Measurements from ENCODE around the gene NFATC2. TPM values are rescaled to one million over a fixed set of nuclear protein-coding genes. Genes with fewer than 3 reads are reported as not detected.
"Not testable (repeated sequence)": the region's sequence is repeated elsewhere in the genome, so short reads cannot be mapped to it uniquely, and the experiment has no call there.

Gene NFATC2
- total RNA-seq, 1 donor: 0.36 TPM

DNA sequence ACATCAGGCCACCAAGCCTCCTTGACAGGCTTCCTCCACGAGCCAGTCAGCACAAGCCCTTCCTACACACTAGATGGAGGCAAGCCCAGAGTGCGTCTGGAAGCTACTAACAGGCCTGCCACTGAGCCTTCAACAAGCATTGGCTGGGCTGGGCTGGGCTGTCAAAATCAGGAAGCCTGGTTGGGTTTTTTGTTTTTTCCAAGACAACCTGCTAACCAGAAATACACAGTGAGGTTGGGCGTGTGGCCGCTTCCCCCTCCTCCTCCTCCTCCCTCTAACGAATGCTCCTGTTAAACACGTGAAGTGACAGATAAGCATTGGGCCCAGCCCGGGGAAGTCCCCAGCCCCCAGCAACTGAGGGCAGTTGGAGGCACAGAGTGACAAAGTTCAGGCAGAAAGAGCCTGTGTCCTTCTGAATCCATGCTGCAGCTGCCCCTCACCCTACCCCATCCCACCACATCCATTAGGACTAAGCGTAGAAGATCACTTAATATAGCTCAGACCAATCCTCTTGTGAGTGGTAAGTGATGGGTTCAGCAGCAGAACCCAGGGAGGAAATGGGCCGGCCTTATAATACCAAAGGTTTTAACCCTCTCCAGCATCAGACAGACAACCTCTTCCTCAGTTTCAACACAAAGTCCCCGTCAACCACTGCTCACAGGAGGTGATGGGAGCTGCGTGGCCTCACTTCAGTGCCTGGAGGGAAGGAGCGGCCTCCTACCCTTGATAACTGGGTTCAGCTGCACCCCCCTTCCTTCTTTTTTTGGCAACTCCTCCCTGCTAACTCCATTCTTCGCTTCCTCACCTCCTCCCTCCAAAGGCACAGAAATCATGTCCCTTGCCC, 1.1 kb downstream of the NFATC2 start:
- H3K4me3 ChIP-seq (ENCODE audit: low read depth, low read length): no peak overlapping the region
- peak; percentile 64 for DNase-seq (ENCODE audit: low read depth)
- TF ChIP-seq CTCF (IDR thresholded peaks at IDR 0.05; ENCODE audit: insufficient read depth, low read length): no peak

DNA sequence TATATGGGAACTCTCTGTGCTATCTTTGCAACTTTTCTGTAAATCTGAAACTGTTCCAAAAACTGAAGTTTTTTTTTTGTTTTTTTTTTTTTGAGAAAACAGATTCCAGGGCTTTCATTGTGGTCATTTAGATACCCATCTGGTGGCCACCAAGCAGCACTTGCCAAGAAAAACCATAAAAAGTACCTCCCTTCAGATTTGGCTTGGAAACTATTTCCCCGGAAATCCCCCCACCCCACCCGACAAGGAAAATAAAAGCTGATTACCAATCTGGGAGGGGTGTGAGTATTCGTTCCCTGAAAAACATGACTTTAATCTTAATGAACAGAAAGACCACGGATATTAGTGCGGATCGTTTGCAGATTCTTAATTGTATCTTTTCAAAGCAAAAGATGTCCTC, 1.9 kb downstream of the NFATC2 start:
- TF ChIP-seq CTCF (IDR thresholded peaks at IDR 0.05; ENCODE audit: insufficient read depth, low read length): no peak
- DNase-seq (ENCODE audit: low read depth): no peak
- H3K4me3 ChIP-seq (ENCODE audit: low read depth, low read length): no peak overlapping the region

GRCh38 chr20:51540074-51540473, 2.4 kb downstream of the NFATC2 start:
- DNase-seq (ENCODE audit: low read depth); H3K4me3 ChIP-seq (ENCODE audit: low read depth, low read length): not testable (repeated sequence)

- DNase-seq (ENCODE audit: low read depth): no peak
- no peak overlapping the region for H3K4me3 ChIP-seq (ENCODE audit: low read depth, low read length)
- TF ChIP-seq CTCF (IDR thresholded peaks at IDR 0.05; ENCODE audit: insufficient read depth, low read length): no peak
Measured at GRCh38 chr20:51536116-51537069, 6.1 kb downstream of the NFATC2 start.

GRCh38 chr20:51535674-51536073, 6.8 kb downstream of the NFATC2 start:
- H3K4me3 ChIP-seq (ENCODE audit: low read depth, low read length): no peak overlapping the region
- no peak for DNase-seq (ENCODE audit: low read depth)
- TF ChIP-seq CTCF (IDR thresholded peaks at IDR 0.05; ENCODE audit: insufficient read depth, low read length): no peak

GRCh38 chr20:51535075-51535386, 7.5 kb downstream of the NFATC2 start:
- no peak for DNase-seq (ENCODE audit: low read depth)
- no peak for TF ChIP-seq CTCF (IDR thresholded peaks at IDR 0.05; ENCODE audit: insufficient read depth, low read length)

More at GRCh38 chr20:51535075-51535386, 7.5 kb downstream of the NFATC2 start:
- H3K4me3 ChIP-seq (ENCODE audit: low read depth, low read length): no peak overlapping the region
